ENCODE results near the gene TXNDC12. TPM values are rescaled to one million over a fixed set of nuclear protein-coding genes. Genes with fewer than 3 reads are reported as not detected.
"Not testable (repeated sequence)": the region's sequence is repeated elsewhere in the genome, so short reads cannot be mapped to it uniquely, and the experiment has no call there.

Gene TXNDC12
- total RNA-seq, result 16.4 TPM

DNA sequence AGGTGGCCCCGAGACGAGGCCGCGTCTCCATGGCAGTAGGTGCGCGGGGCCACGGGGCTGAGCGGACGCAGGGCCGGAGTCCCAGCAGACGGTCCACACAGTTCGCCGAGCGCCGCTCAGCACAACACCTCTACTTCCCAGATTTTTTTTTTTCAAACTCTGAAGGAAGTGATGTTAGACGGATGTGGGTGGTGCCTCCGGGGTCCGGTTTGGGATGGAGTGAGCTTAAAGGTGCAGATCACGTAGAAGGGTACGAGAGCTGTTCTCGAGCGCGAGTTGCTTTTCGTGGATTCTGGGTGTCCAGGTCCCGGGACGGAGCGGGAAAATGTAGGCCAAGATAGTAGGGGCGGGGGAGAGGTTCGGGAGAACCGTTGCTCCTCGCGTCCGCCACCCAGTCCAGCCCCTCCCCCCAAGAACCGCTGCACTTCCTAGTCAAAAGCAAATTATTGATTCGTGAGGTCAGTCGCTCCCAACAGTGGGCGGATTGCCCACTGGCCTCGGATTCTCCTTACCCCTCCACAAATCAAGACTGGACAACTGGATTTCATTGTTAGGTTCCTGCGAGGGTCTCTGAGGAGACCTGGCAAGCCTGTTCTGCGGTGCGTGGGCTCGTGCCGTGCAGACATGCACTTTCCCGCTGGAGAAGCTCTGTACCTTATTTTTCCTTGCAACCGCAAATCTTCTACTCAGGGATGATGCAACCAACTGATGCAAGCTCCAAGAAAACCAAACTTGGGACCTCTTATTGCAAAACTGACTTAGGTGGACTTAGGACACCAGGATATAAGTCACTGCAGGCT is at the start of gene TXNDC12:
Gene TXNDC12 (minus strand): TSS at position 126 of the 800 bp plus-strand sequence. CDS start 95 bp downstream, at position 31.
- intact Hi-C loops (cut with DNase I), result loop anchor here (2.0 to 10.0 kb wide), 7 partner anchors 88 to 1090 kb away; partner anchors contain the start of genes CC2D1B, EPS15, FAF1 and NRDC
- peak within 1 kb of the TSS; percentile 91 to 95 for H3K27ac ChIP-seq

DNA sequence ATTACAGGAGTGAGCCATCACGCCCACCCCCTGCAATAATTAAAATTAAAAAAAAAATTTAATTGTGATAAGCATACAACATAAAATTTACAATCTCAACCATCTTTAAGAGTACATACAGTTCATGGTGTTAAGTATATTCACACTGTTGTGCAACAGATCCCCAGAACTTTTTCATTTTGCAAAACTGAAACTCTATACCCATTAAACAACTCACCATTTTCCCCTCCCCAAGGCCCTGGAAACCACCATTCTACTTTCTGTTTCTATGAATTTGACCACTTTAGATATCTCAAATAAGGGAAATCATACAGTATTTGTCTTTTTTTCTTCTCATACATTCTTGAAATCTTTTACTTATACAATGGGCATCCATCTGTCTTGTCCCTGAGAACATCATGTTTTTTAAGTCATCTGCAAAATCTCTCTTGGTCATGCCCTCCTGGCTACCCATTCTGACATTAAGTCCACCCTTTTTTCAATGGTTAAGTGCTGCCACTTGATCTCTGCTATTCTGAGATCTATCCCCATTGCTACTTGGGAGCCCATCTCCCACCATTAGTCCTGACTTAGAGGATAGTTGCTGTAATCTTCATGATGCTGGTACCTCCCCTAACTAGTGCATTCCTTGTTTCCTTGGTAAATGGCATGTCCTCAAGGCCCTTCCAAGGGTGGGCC is 47.5 kb upstream of the TXNDC12 start:
- DNase-seq (ENCODE audit: low spot score in 2 of 2), result no peak
- Histone ChIP-seq H3K9me3 (no peaks in the 10 kb centered on the region), H3K27me3 (no peaks in the 10 kb centered on the region), H3K27ac (no peak overlapping the region), H3K4me3 (no peak overlapping the region), H3K36me3 (no peaks in the 10 kb centered on the region), H3K4me1 (no peaks in the 10 kb centered on the region)
- TF ChIP-seq, protein P1, sequence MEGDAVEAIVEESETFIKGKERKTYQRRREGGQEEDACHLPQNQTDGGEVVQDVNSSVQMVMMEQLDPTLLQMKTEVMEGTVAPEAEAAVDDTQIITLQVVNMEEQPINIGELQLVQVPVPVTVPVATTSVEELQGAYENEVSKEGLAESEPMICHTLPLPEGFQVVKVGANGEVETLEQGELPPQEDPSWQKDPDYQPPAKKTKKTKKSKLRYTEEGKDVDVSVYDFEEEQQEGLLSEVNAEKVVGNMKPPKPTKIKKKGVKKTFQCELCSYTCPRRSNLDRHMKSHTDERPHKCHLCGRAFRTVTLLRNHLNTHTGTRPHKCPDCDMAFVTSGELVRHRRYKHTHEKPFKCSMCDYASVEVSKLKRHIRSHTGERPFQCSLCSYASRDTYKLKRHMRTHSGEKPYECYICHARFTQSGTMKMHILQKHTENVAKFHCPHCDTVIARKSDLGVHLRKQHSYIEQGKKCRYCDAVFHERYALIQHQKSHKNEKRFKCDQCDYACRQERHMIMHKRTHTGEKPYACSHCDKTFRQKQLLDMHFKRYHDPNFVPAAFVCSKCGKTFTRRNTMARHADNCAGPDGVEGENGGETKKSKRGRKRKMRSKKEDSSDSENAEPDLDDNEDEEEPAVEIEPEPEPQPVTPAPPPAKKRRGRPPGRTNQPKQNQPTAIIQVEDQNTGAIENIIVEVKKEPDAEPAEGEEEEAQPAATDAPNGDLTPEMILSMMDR (IDR thresholded peaks at IDR 0.05), result no peak
- intact Hi-C loops (cut with DNase I), result no loop called here

More for the DNA sequence above, at the start of gene TXNDC12:
- TF ChIP-seq, protein P1 (IDR thresholded peaks at IDR 0.05), result no peak
- H3K4me1 ChIP-seq, result peaks cover 3 to 17% of the 10 kb centered on the region in 2 donors
- H3K27me3 ChIP-seq, result no peaks in the 10 kb centered on the region
- peak within 1 kb of the TSS; percentile 84 to 90 for H3K4me3 ChIP-seq
- no peaks in the 10 kb centered on the region for H3K9me3 ChIP-seq
- peak; percentile 62 to 91 for DNase-seq (ENCODE audit: low spot score in 2 of 2)
- peaks cover 0 to 8% of the 10 kb centered on the region in 2 donors for H3K36me3 ChIP-seq

DNA sequence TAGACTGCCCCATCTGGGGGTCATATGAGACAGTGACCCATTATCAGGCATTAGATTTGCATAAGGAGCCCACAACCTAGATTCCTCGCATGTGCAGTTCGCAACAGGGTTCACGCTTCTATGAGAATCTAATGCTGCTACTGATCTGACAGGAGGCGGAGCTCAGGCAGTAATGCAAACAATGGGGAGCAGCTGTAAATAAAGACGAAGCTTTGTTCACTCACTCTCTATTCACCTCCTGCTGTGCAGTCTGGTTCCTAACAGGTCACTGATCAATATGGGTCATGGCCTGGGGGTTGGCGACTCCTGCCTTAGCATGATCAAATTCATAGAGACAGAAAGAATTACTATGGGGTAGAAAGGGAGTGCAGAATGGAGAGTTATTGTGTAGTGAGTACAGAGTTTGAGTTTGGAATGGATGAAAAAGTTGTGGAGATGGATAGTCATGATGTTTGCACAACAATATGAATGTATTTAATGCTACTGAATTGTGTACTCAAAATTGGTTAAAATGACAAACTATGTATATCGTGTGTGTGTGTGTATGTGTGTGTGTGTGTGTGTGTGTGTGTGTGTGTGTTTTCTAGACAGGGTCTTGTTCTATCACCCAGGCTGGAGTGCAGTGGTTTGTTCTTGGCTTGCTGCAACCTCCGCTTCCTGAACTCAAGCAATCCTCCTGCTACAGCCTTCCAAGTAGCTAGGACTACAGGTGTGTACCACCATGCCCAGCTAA is 43.3 kb upstream of the TXNDC12 start:
- H3K27ac ChIP-seq, result no peak overlapping the region
- no peaks in the 10 kb centered on the region for H3K27me3 ChIP-seq
- TF ChIP-seq, protein P1 (IDR thresholded peaks at IDR 0.05), result no peak
- no peak for DNase-seq (ENCODE audit: low spot score in 2 of 2)
- no peaks in the 10 kb centered on the region for H3K36me3 ChIP-seq
- intact Hi-C loops (cut with DNase I), result no loop called here
- H3K9me3 ChIP-seq, result no peaks in the 10 kb centered on the region
- no peaks in the 10 kb centered on the region for H3K4me1 ChIP-seq
- H3K4me3 ChIP-seq, result no peak overlapping the region

DNA sequence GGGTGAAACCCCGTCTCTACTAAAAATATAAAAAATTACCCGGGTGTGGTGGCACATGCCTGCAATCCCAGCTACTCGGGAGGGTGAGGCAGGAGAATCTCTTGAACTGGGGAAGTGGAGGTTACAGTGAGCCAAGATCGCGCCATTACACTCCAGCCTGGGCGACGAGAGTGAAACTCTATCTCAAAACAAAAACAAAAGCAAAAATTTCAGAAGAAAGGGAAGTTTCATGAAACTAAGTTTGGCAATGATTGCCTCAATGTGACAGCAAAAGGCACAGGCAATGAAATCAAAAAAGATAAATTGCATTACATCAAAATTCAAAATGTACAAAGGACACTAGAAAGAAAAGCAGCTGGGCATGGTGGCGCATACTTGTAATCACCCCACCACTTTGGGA is 41.2 kb upstream of the TXNDC12 start:
- no peaks in the 10 kb centered on the region for H3K9me3 ChIP-seq
- H3K27me3 ChIP-seq, result no peaks in the 10 kb centered on the region
- TF ChIP-seq, protein P1 (IDR thresholded peaks at IDR 0.05), result no peak
- intact Hi-C loops (cut with DNase I), result no loop called here
- no peaks in the 10 kb centered on the region for H3K4me1 ChIP-seq
- peaks cover 5 to 7% of the 10 kb centered on the region in 2 donors for H3K36me3 ChIP-seq
- H3K4me3 ChIP-seq, result no peak overlapping the region
- no peak overlapping the region for H3K27ac ChIP-seq
- DNase-seq (ENCODE audit: low spot score in 2 of 2), result no peak

DNA sequence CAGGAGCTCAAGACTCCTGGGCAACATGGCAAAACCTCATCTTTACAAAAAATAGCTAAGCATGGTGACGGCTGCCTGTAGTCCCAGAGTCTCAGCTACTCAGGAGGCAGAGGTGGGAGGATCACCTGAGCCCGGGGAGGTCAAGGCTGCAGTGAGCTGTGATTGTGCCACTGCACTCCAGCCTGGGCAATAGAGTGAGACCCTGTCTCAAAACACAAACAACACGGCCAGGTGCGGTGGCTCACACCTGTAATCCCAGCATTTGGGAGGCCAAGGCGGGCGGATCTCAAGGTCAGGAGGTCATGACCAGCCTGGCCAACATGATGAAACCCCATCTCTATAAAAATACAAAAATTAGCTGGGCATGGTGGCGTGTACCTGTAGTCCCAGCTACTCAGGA is 39.3 kb upstream of the TXNDC12 start:
- H3K27ac ChIP-seq; intact Hi-C loops (cut with DNase I); H3K27me3 ChIP-seq; DNase-seq (ENCODE audit: low spot score in 2 of 2); H3K4me3 ChIP-seq; H3K9me3 ChIP-seq; H3K4me1 ChIP-seq: not testable (repeated sequence)
- peaks cover 8 to 22% of the 10 kb centered on the region in 2 donors for H3K36me3 ChIP-seq

DNA sequence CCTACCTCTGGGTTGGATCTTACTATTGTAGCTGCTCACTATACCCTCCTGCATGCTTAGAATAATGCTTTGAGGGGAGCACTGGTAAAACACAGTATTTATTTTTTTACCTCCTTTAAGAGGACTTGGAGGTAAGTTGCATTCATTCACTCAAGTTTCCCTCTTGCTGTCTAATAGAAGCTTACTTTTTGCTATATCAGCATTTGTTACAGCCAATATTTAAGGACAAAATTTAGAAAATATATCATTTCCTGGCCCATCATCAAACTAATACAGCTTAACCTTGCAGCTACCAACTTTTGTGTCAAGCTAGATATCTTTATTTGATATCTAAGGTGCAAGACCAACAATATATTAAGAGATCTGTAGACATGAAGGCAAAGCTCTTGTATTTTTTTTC is 32.9 kb upstream of the TXNDC12 start:
- intact Hi-C loops (cut with DNase I); H3K27me3 ChIP-seq; H3K4me3 ChIP-seq; H3K9me3 ChIP-seq; DNase-seq (ENCODE audit: low spot score in 2 of 2); H3K4me1 ChIP-seq; H3K27ac ChIP-seq: not testable (repeated sequence)
- H3K36me3 ChIP-seq, result peaks cover 28 to 58% of the 10 kb centered on the region in 2 donors
